LNCAP (cell line): Measurements from ENCODE around the gene FNBP1.

Source experiments
- CTCF ChIP-seq: fragments of 450-650 bp; IDR thresholded peaks from 2 replicates; pipeline ENCODE4 v1.5.1; 2017; ENCODE audit warnings: mild to moderate bottlenecking

FNBP1 gene

GRCh38 chr9:129929496-129930125 lies 113.4 kb downstream of the FNBP1 start:
- no peak for TF ChIP-seq CTCF

GRCh38 chr9:129923589-129923988 lies 119.4 kb downstream of the FNBP1 start:
- TF ChIP-seq CTCF = no peak

- TF ChIP-seq CTCF = no peak
Observed at GRCh38 chr9:129921905-129922304, 121.1 kb downstream of the FNBP1 start.

GRCh38 chr9:129919841-129920240 lies 123.1 kb downstream of the FNBP1 start:
- TF ChIP-seq CTCF = no peak

- no peak for TF ChIP-seq CTCF
Observed at GRCh38 chr9:129919277-129919676, 123.7 kb downstream of the FNBP1 start.

GRCh38 chr9:129918296-129918950 lies 124.6 kb downstream of the FNBP1 start:
- TF ChIP-seq CTCF = no peak

- no peak for TF ChIP-seq CTCF
Observed at GRCh38 chr9:129916707-129917106, 126.3 kb downstream of the FNBP1 start.

GRCh38 chr9:129914051-129914450 lies 128.9 kb downstream of the FNBP1 start:
- TF ChIP-seq CTCF = no peak
